ENCODE data around the gene MAG.

- TF ChIP-seq FOXP1 (IDR thresholded peaks at IDR 0.05) (no peak), FOXP1 (CRISPR knock-in tag; IDR thresholded peaks at IDR 0.05) (no peak), THAP7 (CRISPR knock-in tag; IDR thresholded peaks at IDR 0.05) (no peak)
Observed at GRCh38 chr19:35330475-35330874, 38.5 kb downstream of the MAG start.
